ENCODE data around the gene CPS1.

The CPS1 gene

DNA sequence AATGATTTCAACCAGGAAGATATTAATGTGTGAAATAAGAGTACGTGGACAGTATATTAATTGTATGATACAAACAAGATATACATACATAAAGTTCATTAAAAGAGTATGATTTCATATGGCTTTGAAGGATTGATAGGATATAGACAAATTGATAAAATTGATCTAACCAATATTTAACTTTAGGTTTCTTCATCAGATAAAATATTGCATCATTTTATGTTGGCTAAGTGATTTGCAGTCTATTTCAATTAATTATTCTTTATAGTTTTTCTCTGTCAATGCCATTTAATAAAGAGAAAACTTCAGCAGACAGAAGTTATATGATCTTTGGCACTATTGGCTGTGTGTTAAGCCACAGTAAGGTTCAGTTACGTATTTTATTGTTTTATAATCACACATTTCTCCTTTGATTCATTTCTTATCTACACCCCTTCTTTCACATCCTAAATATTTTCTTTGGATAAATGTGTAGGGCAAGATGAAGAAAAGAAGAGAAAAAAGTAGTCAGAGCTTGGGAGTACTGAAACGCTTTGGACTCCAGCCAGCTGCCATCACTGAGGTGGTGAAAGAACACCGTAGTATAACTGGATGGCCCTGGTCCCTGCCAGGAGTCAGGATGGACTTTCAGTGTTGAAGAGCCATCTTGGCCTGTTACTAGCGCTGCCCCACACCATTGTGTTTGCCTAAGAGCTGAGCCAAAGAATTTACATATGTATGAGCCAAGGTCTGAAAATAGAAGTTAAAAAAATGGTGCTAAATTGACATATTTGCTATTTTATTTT lies 9.8 kb upstream of the CPS1 start:
- DNase-seq (ENCODE audit: low read depth) = no peak

DNA sequence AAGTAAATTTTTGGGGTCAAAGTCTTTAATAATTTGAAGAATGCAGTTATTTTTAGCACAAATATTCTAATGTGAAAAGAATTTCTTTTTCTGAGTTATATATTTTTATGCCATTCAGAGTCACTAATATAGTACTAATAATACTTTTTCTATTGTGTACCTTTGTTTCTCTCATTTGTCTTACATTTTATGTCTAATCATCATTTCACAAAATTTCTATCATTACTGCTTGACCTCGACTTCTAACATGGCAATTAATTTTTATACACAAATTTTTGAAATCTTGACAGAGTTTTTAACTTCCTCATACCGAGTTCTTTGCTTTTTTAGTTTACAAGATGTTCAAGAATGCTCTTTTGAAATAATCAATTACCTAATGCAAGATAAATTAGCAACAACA lies 8.4 kb upstream of the CPS1 start:
- no peak for DNase-seq (ENCODE audit: low read depth)

DNA sequence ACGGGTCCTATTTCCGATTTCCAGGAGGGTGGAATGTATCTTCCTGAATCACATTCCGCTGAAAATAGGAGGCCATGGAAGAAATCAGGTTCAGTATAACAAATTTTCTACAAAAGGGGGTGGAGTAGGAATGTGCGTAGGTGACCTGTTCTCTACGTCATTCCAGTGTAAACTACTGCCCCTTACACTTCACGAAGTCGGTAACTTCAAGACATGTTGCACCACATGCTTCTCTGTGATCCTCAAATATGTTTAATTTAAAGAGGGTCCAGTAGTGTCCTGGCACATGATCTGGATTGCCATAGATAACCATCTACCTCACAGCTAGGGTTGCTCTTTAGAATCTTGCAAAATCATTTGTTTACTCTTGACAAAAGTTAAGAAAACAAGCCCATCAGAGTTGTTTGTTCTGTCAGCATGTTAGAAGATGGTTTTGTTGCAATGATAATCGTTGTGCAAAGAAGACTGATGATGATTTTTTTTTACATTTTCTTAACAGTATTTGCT lies 7.5 kb upstream of the CPS1 start:
- DNase-seq (ENCODE audit: low read depth) = no peak

DNA sequence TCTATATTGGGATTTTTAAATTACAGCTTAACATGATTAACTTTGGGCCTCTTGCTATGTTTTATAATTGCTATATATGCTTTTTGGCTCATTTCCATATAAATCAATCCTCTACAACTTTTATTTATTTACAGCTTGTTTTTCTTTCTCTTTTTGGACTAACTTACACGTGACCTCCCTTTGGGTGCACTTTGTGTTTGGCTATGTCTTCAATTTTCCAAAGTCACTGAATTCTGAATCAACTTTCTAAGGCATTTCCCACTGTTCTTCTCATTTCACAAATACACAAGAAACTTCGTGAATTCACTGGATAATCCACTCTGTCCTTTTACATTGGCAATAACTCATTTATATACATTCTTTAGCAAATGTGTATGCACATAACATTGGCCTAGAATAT lies 5.4 kb upstream of the CPS1 start:
- no peak for DNase-seq (ENCODE audit: low read depth)

DNA sequence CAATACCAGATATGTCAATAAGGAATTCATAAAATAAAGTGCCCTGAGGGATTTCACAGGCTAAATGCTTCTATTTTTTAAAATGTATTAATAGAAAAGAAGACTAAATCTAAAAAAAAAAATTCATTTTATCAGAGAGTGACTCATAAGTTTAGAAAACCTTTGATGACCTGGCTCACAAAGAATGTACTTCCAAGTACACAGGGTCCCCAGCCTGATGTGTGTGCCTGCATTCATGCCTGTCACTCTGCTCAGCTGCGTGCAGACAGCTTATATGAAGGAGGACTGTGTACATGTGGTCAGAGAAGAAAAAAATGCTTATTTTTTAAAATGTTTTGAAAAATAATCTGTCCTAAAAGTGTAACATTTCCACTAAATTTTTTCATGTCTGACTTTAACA lies 3.0 kb upstream of the CPS1 start:
- DNase-seq (ENCODE audit: low read depth) = no peak

DNA sequence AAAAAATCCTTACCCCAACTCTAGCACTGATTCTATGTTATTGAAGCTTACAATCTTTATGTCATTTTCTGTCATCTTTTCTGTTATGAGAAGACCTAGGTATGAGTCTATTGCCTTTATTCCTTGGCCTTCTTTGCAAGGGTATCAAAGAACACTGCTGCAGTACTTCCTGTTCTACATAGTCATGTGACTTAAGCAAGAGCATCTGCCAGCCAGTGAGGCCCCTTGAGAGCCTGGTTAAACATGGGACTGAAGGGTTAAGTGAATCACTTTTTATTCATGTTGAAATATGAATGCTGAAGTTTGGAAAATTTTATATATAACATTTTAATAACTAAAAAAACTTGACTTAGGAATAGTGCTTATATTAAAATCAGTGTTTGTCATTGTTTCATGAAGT lies 844 bp upstream of the CPS1 start:
- DNase-seq (ENCODE audit: low read depth) = peak; percentile 11

DNA sequence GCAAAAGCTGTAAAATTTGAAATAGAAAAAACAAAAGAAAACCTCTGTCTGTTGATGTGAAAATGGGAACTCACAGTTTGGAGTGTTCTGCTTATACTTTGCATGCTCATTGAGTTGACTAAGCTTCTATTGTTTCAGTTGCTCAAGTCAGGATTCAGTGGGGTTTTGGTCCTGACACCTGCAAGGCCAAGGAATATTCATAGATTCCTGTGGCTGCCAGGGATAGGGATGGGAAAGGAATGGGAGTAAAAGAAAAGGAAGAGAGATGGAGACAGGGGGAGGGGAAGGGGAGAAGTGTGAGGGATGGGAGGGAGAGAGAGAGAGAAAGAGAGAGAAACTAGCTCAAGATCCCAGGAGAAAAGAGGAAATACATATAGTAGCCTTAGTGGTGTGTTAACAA lies 1.3 kb downstream of the CPS1 start:
- DNase-seq (ENCODE audit: low read depth) = no peak

DNA sequence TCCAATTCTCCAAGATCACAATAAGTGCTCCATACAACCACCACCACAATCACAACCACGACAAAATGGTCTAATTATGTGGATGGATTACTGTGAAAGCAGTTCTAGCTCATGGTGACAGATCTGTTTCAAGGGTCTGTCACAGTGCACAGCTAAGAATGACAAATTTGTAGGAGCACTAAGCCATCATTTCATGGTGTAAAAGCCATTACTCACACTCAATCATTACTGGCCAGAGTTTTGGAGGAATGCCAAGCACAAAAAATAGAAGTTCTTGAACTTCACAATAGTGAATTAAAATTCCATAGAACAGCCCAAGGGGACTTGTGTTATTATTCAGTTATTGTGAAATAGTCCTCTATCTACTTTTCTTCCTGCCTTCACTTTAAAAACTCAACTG lies 2.3 kb downstream of the CPS1 start:
- DNase-seq (ENCODE audit: low read depth) = peak; percentile 59

DNA sequence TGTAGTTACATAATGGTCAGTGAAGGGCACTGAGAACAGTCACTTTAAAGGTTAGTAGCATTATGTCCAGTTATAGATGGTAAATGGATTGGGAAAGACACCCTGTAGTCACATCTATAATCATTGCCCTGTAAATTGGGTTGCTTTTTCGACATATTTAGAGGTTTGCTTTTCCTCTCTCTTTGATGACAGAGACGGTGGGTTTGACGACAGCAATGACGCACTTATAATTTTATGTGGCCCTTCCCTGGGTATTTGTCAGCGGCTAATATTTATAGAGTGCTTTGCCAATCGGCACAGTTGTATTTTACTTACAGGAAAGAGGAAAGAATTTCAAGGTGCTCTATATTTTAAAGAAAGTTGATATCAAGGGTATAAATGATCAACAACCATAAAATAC lies 2.8 kb downstream of the CPS1 start:
- DNase-seq (ENCODE audit: low read depth) = no peak

DNA sequence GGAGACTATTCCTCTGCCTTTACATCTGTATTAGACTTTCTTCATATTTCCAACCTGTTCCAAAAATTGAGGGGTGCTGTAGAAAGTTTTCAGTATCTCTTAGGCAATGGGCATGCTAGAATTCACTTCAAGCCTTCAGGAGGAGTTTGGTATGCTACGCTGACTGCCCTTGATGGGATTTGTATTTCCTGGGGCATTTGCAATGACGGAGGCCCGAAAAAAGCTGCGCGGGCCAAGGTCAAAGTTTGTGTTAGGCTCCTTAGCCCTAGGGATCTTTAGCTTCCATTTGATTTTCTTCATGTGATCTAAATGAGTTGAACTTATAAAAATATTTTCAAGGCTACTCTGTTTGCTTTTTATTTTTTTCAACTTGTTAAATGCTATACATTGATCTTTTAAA lies 5.1 kb downstream of the CPS1 start:
- no peak for DNase-seq (ENCODE audit: low read depth)

DNA sequence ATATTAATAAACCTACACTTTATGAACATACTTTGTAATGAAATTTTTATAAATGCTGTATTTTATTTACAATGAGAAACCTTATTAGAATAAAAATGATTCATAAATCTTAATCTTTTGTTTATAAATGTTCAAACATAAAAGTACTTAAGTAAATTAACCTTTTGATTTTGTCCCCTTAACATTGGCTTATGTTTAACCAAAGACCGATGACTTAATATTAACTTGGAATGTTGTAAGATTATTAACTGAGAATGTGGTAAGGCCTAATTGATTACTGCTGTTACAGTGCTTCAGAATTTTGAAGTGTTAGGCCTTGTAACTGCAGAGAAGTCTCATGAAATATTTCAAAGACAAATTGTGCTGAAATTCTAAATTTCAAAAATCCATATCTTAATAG lies 5.7 kb downstream of the CPS1 start:
- no peak for DNase-seq (ENCODE audit: low read depth)

DNA sequence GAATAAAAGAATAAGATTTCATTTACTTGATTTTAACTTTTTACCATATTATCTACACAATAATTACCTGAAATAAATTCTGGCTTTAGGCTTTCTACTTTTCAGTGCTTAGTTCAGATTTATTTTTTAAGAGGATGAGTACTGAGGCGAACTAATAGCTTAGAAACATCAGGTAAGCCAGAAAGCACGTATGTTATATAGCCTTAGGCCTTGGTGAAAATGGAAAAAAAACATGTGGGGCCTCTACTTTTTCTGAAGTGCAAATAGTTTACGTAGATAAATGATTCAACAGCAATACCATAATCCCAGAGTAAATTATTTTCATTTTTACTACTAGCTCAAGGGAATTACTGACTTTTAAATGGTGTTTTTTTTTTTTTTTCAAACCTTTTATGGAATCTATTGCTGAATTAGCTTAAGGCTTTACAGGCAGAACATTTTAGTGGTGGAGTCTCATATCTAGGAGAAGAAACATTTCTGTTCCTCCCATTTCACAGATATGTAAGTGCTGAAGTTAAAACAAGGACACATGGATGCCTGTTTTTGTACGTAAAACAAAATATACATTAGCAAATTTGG lies 6.2 kb downstream of the CPS1 start:
- no peak for DNase-seq (ENCODE audit: low read depth)

DNA sequence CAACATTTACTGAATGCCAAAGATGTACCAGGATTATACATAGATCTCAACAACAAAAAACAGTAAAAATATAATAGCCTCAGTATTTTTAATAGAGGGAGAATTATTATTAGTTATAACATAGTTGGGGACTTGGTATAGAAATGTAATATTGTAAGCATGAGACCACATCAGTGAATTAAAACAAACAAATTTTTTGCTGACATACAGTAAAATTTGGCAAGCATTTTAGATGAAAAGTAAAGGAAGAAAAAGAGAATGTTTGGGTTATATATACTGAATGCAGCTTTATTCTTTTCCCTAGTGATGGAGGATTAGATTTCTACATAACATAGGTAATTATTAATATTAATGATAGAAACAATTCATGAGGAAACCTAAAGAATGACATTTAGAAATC lies 10.9 kb downstream of the CPS1 start:
- DNase-seq (ENCODE audit: low read depth) = no peak

DNA sequence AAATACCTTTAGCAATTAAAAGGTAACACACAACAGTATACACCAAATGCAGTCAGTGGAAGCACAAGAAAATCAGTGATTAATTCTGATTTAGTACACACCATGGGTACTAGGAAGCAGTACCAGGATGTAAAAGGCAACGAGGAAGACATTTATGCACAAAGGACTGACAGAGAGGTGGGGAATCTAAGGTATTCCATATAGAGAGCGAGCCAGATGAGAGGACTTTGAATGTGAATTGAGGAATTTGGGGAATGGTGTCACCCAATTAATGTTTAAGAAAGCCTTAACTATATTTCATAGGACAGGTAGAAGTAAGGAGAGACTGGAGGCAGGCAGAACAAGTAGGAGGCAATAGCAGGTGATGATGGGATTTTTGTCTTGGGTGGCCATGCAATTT lies 11.7 kb downstream of the CPS1 start:
- no peak for DNase-seq (ENCODE audit: low read depth)

DNA sequence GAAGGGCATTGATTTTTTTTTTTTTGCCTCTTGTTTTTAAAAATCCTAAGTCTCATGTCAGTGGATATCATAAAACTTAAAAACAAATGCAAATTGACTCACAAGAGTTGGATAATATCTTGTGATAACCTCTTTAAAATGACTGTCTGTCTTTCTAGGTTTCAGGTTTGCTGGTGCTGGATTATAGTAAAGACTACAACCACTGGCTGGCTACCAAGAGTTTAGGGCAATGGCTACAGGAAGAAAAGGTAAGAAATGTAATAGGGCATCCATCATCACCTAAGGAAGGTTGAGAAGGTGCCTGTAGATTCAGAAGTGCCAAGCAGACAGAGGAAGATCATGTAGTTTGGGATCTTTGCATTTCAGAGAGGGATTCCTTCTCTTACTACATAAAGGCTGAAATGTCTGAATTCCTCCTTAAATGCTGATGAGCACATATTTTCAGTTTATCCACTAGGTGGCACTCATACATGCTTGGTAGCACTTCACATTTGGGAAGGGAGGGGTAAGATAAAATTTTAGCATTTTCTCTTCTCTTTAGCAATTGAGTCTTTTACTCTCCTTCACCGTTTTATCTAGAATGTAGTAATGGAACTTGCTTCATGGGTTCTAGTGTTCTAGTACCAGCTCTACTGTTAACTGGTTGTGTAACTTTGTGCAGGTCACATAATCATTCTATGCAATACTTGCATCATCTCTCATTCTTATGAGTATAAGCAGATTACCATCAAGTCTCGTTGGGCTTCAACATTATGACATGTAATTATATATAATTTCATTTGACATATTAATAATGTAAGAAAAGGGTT lies 21.1 kb downstream of the CPS1 start:
- DNase-seq (ENCODE audit: low read depth) = peak; percentile 43

DNA sequence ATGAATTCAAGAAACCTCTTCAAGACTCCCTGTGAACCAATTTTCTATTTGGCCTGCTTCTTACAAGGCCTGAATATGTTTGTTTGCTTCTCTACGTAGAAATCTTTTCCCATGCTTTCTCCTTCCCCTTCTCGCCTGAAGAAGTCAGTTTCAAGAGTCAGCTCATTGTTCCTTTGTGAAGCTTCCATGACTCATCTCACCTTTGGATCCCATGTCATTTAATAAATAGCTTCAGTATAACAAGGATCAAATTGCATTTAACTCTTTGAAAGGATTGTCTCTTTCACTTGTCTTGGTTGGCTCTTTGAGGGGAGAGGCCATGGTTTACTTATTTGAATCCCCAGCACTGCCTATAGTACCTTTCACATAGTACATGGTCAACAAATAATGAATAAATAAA lies 28.4 kb downstream of the CPS1 start:
- DNase-seq (ENCODE audit: low read depth) = no peak

DNA sequence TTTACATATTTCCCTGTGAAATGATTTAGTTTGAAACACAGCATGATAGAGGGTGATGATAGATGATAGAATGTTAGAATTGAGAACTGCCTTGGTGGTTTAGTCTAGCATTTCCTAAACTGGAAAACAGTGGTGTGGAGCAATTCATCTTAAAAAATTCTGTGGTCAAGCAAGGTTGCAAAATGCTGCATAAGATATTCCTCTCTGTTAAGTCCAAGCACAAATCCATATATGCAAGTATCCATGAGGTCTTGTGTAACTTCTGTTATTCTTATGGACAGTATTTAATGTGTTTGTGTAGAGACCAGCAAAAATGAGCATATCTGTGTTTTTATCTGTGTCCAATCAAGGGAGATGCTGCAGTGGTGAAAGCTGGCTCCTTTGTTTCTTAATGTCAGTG lies 30.0 kb downstream of the CPS1 start:
- DNase-seq (ENCODE audit: low read depth) = peak; percentile 13

DNA sequence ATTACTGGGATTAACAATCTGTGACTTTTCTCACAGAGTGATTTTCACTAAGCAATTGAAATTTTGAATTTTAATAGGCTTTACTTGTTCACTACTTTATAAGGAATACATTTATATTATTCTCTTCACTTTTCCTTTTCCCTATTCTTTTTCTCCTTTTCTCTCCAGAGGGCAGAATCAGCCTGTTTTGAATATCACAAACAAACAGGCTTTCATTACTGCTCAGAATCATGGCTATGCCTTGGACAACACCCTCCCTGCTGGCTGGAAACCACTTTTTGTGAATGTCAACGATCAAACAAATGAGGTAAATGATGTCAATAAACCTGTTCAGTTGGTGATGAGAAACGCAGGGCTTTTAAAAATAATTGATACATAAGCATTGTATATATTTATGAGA lies 35.3 kb downstream of the CPS1 start:
- DNase-seq (ENCODE audit: low read depth) = no peak

DNA sequence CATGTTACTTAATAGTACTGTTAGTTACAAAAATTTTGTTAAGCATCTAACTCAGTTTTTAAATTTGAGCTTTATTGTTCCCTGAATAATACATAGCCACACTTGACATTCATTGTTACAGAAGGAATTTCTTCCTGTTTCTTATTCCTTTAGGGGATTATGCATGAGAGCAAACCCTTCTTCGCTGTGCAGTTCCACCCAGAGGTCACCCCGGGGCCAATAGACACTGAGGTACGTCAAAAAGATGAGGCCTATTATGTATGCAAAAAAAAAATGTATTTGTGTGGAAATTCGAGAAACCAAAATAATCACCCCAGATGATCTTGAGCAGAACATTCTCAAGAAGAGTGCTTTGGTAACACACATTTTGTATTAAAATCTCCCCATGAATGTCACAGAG lies 36.3 kb downstream of the CPS1 start:
- DNase-seq (ENCODE audit: low read depth) = no peak

DNA sequence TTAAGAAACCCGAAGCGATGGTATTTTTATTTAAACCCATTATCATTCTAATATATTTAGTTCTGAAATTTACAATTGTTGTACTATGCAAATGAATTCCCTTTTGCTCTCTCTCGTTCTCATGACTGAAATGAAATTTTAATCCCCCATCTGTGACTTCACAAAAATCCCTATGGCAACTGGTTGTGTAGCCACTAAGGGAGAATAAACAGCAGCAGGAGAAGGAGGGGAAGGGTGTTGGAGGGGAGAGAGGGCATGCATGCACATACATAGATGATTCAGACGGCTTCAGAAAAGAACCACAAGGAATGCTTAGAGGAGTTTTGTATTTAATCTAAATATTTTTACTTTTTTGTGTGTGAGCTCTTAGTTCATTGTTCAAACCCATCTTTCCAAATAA lies 36.8 kb downstream of the CPS1 start:
- DNase-seq (ENCODE audit: low read depth) = no peak

DNA sequence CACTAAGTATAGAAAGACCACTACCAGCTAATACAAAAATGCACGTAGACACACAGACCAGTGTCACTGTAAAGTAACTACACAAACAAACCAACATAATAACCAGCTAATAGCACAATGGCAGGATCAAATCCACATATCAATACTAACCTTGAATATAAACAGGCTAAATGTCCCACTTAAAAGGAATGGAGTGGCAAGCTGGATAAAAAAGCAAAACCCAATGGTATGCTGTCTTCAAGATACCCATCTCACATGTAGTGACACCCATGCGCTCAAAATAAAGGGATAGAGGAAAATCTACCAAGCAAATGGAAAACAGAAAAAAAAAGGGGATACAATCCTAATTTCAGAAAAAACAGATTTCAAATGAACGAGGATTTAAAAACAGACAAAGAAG lies 41.8 kb downstream of the CPS1 start:
- DNase-seq (ENCODE audit: low read depth) = no peak

DNA sequence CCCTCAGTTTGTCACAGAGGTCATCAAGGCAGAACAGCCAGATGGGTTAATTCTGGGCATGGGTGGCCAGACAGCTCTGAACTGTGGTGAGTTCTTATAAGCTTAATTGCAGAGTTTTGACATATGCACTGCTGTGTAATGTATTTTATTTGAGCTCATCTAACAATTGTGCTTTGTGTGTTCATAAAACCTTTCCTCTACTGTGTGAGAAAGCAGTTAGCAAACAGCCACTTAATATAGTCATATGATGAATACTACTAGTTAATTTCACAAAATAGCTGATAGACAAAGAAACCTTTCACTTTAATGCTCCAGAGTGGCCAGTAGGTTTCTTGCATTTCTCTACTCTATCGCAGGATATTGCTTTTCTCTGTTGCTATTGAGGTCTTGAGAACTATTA lies 43.1 kb downstream of the CPS1 start:
- no peak for DNase-seq (ENCODE audit: low read depth)

DNA sequence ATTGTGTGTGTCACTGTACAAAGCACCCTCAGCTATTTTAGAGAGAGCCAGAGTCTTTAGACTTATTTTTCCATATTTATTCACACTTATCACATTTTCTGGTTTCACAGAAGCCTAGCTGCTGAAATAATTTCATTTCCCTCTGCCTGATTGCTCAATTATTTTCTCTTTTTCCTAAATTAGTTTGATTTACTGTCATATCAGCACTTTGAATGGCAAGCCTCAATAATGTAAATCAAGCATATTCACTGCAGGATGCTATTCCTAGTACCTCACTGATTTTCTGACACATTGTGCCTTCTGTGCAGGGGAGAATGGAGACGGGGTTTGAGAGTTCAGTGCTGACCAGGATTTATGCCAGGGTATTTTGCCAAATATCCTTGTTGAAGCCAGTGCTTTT lies 48.3 kb downstream of the CPS1 start:
- DNase-seq (ENCODE audit: low read depth) = no peak

Measured in stromal cell of bone marrow (primary cell).